Measurements from ENCODE around the gene ENKD1.

ENKD1 gene

GRCh38 chr16:67656344-67657016, 10.1 kb downstream of the ENKD1 start:
- Histone ChIP-seq H3K4me3 (no peak overlapping the region), H3K4me1 (peaks cover 4% of the 10 kb centered on the region), H3K9me3 (no peaks in the 10 kb centered on the region), H3K27me3 (ENCODE audit: low read depth) (no peaks in the 10 kb centered on the region), H3K36me3 (replicated peaks) (peaks cover 43% of the 10 kb centered on the region)
- in situ Hi-C loops (cut with MboI; ENCODE audit: low sequenced_read_pairs), result no loop called here
- no peak for DNase-seq (ENCODE audit: low spot score in 2 of 2)

- H3K9me3 ChIP-seq, result no peaks in the 10 kb centered on the region
- in situ Hi-C loops (cut with MboI; ENCODE audit: low sequenced_read_pairs), result no loop called here
- no peak for DNase-seq (ENCODE audit: low spot score in 2 of 2)
- peaks cover 41% of the 10 kb centered on the region for H3K36me3 ChIP-seq (replicated peaks)
- no peak overlapping the region for H3K4me3 ChIP-seq
- peaks cover 4% of the 10 kb centered on the region for H3K4me1 ChIP-seq
- no peaks in the 10 kb centered on the region for H3K27me3 ChIP-seq (ENCODE audit: low read depth)
Observed at GRCh38 chr16:67655363-67655762, 11.2 kb downstream of the ENKD1 start.

- Histone ChIP-seq H3K4me3 (no peak overlapping the region), H3K36me3 (replicated peaks) (peaks cover 43% of the 10 kb centered on the region), H3K4me1 (peaks cover 4% of the 10 kb centered on the region), H3K27me3 (ENCODE audit: low read depth) (no peaks in the 10 kb centered on the region), H3K9me3 (no peaks in the 10 kb centered on the region)
- in situ Hi-C loops (cut with MboI; ENCODE audit: low sequenced_read_pairs), result no loop called here
- no peak for DNase-seq (ENCODE audit: low spot score in 2 of 2)
Observed at GRCh38 chr16:67654403-67654911, 12.1 kb downstream of the ENKD1 start.

GRCh38 chr16:67653789-67654402, 12.7 kb downstream of the ENKD1 start:
- Histone ChIP-seq H3K4me3 (no peak overlapping the region), H3K36me3 (replicated peaks) (peaks cover 42% of the 10 kb centered on the region), H3K9me3 (no peaks in the 10 kb centered on the region), H3K4me1 (peaks cover under 1% of the 10 kb centered on the region), H3K27me3 (ENCODE audit: low read depth) (no peaks in the 10 kb centered on the region)
- no peak for DNase-seq (ENCODE audit: low spot score in 2 of 2)
- in situ Hi-C loops (cut with MboI; ENCODE audit: low sequenced_read_pairs), result no loop called here

GRCh38 chr16:67653128-67653788, 13.3 kb downstream of the ENKD1 start:
- H3K4me3 ChIP-seq, result no peak overlapping the region
- DNase-seq (ENCODE audit: low spot score in 2 of 2), result no peak
- H3K36me3 ChIP-seq (replicated peaks), result peaks cover 35% of the 10 kb centered on the region
- H3K9me3 ChIP-seq, result no peaks in the 10 kb centered on the region
- H3K4me1 ChIP-seq, result no peaks in the 10 kb centered on the region
- no peaks in the 10 kb centered on the region for H3K27me3 ChIP-seq (ENCODE audit: low read depth)
- in situ Hi-C loops (cut with MboI; ENCODE audit: low sequenced_read_pairs), result no loop called here

- Histone ChIP-seq H3K27me3 (ENCODE audit: low read depth) (no peaks in the 10 kb centered on the region), H3K4me3 (no peak overlapping the region), H3K4me1 (no peaks in the 10 kb centered on the region), H3K36me3 (replicated peaks) (peaks cover 29% of the 10 kb centered on the region), H3K9me3 (no peaks in the 10 kb centered on the region)
- DNase-seq (ENCODE audit: low spot score in 2 of 2), result no peak
- in situ Hi-C loops (cut with MboI; ENCODE audit: low sequenced_read_pairs), result no loop called here
Observed at GRCh38 chr16:67652578-67653127, 13.9 kb downstream of the ENKD1 start.

- Histone ChIP-seq H3K4me3 (no peak overlapping the region), H3K4me1 (no peaks in the 10 kb centered on the region), H3K36me3 (replicated peaks) (peaks cover 24% of the 10 kb centered on the region), H3K9me3 (no peaks in the 10 kb centered on the region), H3K27me3 (ENCODE audit: low read depth) (no peaks in the 10 kb centered on the region)
- in situ Hi-C loops (cut with MboI; ENCODE audit: low sequenced_read_pairs), result no loop called here
- DNase-seq (ENCODE audit: low spot score in 2 of 2), result no peak
Observed at GRCh38 chr16:67651847-67652246, 14.7 kb downstream of the ENKD1 start.

GRCh38 chr16:67651039-67651438, 15.5 kb downstream of the ENKD1 start:
- Histone ChIP-seq H3K36me3 (replicated peaks) (peaks cover 16% of the 10 kb centered on the region), H3K4me1 (no peaks in the 10 kb centered on the region), H3K9me3 (no peaks in the 10 kb centered on the region), H3K27me3 (ENCODE audit: low read depth) (no peaks in the 10 kb centered on the region), H3K4me3 (no peak overlapping the region)
- no peak for DNase-seq (ENCODE audit: low spot score in 2 of 2)
- in situ Hi-C loops (cut with MboI; ENCODE audit: low sequenced_read_pairs), result no loop called here

- Histone ChIP-seq H3K36me3 (replicated peaks) (peaks cover 13% of the 10 kb centered on the region), H3K9me3 (no peaks in the 10 kb centered on the region), H3K27me3 (ENCODE audit: low read depth) (no peaks in the 10 kb centered on the region), H3K4me3 (no peak overlapping the region), H3K4me1 (peaks cover 3% of the 10 kb centered on the region; the same call in 1 of the 2 replicates)
- DNase-seq (ENCODE audit: low spot score in 2 of 2), result peak in 1 of 2 experiments; percentile 4
- in situ Hi-C loops (cut with MboI; ENCODE audit: low sequenced_read_pairs), result no loop called here
Observed at GRCh38 chr16:67650023-67650422, 16.5 kb downstream of the ENKD1 start.

GRCh38 chr16:67649494-67649931, 17.0 kb downstream of the ENKD1 start:
- peak in 1 of 2 experiments; percentile 10 for DNase-seq (ENCODE audit: low spot score in 2 of 2)
- peaks cover 3% of the 10 kb centered on the region for H3K4me1 ChIP-seq
- H3K36me3 ChIP-seq (replicated peaks), result peaks cover 8% of the 10 kb centered on the region
- no peaks in the 10 kb centered on the region for H3K9me3 ChIP-seq
- no peaks in the 10 kb centered on the region for H3K27me3 ChIP-seq (ENCODE audit: low read depth)
- in situ Hi-C loops (cut with MboI; ENCODE audit: low sequenced_read_pairs), result no loop called here
- H3K4me3 ChIP-seq, result no peak overlapping the region

- H3K4me1 ChIP-seq, result peaks cover 5% of the 10 kb centered on the region
- in situ Hi-C loops (cut with MboI; ENCODE audit: low sequenced_read_pairs), result no loop called here
- H3K4me3 ChIP-seq, result no peak overlapping the region
- peak in 1 of 2 experiments; percentile 7 for DNase-seq (ENCODE audit: low spot score in 2 of 2)
- H3K9me3 ChIP-seq, result no peaks in the 10 kb centered on the region
- peaks cover 8% of the 10 kb centered on the region for H3K36me3 ChIP-seq (replicated peaks)
- H3K27me3 ChIP-seq (ENCODE audit: low read depth), result no peaks in the 10 kb centered on the region
Observed at GRCh38 chr16:67648764-67649407, 17.7 kb downstream of the ENKD1 start.

GRCh38 chr16:67648088-67648763, 18.3 kb downstream of the ENKD1 start:
- no peak overlapping the region for H3K4me3 ChIP-seq
- no peaks in the 10 kb centered on the region for H3K27me3 ChIP-seq (ENCODE audit: low read depth)
- H3K9me3 ChIP-seq, result no peaks in the 10 kb centered on the region
- DNase-seq (ENCODE audit: low spot score in 2 of 2), result peak in 1 of 2 experiments; percentile 8
- H3K36me3 ChIP-seq (replicated peaks), result peaks cover 8% of the 10 kb centered on the region
- in situ Hi-C loops (cut with MboI; ENCODE audit: low sequenced_read_pairs), result no loop called here
- H3K4me1 ChIP-seq, result peaks cover 5% of the 10 kb centered on the region

GRCh38 chr16:67647681-67648080, 18.9 kb downstream of the ENKD1 start:
- Histone ChIP-seq H3K4me1 (peaks cover 5% of the 10 kb centered on the region), H3K9me3 (no peaks in the 10 kb centered on the region), H3K36me3 (replicated peaks) (peaks cover 8% of the 10 kb centered on the region), H3K4me3 (no peak overlapping the region), H3K27me3 (ENCODE audit: low read depth) (no peaks in the 10 kb centered on the region)
- in situ Hi-C loops (cut with MboI; ENCODE audit: low sequenced_read_pairs), result no loop called here
- no peak for DNase-seq (ENCODE audit: low spot score in 2 of 2)

Data from HAP-1 (cell line).